Measurements from ENCODE around the gene AMT.
A peak's percentile ranks its signal among the peaks of the same experiment; 100 is the strongest.
"Not testable (repeated sequence)": the region's sequence is repeated elsewhere in the genome, so short reads cannot be mapped to it uniquely, and the experiment has no call there.

The AMT gene

DNA sequence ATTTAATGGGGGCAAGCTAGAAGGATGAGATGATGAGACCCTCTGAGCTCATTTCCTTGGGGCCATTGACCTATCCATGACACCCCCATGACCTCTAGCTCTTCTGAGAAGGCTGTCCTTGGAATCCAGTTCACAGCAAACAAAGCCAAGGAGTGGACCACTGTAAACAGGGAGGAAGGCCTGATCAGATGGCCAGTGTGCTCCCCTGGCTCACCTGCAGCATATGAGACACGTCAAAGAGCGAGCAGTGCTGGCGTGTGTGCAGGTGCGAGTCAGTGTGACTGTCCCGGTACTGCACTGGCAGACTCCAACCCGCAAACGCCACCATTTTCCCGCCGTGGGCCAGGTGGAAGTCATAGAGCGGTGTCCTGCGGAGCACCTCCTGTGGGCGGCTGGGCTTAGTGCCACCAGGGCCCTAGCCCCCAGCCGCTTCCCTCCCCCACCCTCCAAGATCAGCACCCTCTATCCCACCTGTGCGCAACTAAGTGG is 339 bp downstream of the AMT start:
- DNase-seq (ENCODE audit: low read depth in 2 of 2): no peak

DNA sequence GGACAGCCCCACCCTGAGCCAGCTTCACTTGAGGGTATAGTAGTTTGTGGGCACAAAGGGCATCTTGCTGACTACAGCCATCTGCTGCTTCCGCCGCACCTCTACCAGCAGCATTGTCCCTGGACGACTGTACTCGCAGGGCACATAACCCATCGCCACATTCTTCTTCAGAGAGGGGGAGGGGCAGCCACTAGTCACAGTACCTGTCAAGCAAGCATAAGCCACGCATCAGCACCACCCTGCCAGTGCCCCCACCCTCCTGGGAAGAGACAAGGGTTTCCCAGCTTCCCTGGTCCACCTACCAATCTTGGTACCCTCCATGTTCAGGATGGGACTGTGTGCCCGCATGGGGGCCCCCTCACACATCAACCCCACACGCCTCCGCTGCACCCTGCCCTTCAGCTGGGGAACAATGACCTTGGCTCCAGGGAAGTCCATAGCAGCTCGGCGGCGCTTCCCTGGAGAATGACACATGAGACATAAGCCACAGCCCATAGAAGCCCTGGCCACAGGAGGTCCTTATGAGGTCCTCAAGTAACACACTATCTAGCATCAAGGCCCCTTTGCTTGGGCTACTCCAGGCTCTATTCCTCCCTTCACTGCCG is 4.7 kb downstream of the AMT start:
- DNase-seq (ENCODE audit: low read depth in 2 of 2): no peak

DNA sequence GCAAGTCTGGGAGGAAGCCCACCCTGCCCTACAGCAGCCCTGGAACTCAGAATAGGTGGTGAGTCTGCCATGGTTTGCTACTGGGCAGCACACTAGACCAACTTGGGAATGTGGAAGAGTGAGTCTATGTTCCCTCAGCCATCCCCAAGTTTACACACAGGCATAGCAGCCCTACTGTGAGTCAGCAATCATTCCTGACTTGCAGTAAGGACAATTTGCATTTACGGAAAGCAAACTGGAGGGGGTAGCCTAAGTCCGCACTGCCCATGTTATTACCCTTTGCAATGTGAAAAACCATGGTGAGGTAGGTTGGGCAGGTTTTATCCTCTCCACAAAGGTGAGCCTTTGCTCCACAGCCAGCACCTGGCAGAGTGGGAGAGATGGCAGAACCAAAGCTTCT is 5.4 kb downstream of the AMT start:
- no peak for DNase-seq (ENCODE audit: low read depth in 2 of 2)

DNA sequence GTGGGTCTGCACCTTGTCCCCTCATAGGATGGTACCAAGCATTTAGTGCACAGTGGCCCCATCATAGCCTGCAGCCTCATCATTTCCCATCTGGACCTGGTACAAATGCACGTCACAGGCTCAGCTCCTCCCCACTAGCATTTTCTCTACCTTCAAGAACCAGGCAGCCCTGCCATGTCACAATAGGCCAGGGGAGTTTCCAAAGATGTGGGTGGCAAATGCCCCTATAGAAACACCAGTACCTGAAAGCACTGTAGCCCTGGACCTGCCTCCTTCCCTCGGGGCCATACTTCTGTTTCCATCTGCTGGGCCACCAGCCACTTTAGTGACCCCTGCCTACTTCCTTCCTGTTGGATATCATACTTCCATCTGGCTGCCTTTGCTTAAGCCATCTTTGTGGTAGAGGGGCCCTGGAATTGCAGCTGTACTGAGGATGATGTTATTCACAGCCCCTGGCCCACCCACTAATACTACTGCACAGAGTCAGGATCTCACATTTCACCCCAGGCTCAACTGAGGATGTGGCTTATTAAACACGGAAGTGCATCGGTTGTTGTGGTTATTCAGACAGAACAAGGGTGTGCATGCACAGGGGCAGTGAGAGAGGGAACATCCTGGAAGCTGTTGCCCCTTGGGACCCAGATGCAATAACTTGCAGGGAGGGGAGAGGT is 6.2 kb downstream of the AMT start:
- peak; percentile 7 to 39 for DNase-seq (ENCODE audit: low read depth in 2 of 2)

DNA sequence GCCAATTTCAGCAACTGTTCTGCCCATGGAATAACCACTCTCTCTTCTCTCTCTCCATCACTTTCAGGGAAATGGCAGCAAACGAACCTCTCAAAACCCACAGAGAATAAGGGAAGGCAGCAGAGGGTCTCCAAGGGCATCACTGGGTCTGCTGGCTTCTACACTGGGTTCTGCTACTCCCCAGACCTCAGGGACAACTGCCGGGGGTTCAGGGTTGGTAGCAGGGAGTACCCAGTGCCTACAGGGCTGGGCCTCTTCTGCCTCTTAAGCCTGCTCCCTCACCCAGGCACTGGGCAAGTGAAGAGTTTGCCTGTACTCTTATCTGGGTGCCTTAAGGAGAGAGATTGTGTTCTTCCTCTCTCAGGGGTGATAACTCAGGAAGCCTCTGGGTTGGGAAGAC is 7.5 kb downstream of the AMT start:
- no peak for DNase-seq (ENCODE audit: low read depth in 2 of 2)

DNA sequence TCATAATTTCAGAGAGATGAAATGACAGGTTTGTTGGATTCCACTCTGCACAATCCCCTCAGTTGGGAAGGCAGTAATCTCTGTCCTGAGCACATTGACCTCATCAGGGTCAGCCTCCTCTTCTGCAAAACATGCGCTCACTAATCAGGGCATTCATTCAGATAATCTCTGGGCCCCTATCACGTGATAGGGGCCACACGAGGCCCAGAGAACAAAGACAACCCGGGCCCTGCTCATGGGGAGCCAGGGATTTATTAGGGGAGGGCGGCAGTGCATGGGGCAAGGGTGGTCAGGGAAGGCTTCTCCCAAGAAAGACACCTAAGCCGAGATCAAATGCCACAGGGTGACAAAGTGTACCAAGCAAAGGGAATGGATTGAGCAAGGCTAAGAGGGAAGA is 8.9 kb downstream of the AMT start:
- DNase-seq (ENCODE audit: low read depth in 2 of 2): no peak

DNA sequence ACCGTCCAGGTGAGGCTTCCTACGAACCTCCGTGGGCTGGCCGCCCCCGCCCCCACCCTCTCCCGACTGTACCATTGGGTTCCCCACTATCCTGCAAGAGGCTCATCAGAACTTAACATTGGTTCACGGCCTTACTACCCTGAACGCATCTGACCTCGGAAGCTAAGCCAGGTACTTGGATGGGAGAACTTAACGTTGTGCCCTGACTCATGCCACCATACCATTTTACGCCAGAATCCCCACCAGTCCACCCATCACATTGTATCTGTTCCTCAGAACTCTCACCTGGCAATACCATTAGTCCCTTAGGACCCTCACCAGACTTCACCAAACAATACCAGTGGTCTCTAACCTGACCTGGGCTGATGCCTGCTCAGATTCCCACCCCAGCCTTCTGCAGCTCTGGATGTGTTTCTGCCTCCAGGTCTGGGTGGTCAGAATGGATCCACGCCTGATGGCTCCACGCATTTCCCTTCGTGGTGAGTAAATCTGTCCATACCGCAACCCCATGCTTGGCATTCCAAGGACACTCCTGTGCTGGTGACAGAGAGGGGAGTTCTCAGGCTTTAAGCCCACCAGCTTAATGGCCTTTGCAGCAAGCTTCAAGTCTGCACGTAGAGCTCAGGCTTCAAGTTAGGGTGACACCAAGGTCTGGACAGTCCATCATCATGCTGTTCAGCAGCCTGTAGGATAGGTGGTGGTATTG is 9.5 kb downstream of the AMT start:
- no peak for DNase-seq (ENCODE audit: low read depth in 2 of 2)

DNA sequence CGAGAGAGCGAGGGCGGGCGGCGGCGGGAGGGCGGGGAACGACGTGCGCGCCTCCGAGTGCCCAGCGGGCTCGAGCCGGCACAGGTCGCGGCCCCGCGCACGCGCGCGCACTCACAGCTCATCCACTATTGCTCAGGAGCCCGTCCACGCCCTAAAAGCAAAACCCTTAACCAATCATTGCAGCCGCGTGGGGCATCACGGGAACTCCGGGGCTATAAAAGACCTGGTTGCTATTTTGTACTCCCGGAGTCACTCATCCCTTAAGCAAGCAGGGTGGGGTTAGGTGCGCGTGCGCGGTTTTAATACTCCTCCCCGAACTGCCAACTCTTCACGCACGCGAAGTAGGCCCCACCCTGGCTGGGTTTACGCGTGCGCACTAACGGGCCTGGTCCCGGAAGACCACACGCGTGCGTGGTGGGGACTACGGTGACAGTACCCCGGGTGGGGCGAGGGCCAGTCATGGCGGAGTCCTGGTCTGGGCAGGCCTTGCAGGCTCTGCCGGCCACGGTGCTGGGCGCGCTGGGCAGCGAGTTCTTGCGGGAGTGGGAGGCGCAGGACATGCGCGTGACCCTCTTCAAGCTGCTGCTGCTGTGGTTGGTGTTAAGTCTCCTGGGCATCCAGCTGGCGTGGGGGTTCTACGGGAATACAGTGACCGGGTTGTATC is 10.2 kb downstream of the AMT start, which contains the start of the genes RHOA and TCTA:
Gene RHOA, minus strand, starts transcription at position 9 of the 664 bp plus-strand sequence. CDS start 36,387 bp downstream, outside the sequence.
Gene TCTA, plus strand, starts transcription at position 456 of the 664 bp plus-strand sequence. Its CDS starts 4 bp downstream, at position 460.
- DNase-seq (ENCODE audit: low read depth in 2 of 2): peak; percentile 96 to 99

DNA sequence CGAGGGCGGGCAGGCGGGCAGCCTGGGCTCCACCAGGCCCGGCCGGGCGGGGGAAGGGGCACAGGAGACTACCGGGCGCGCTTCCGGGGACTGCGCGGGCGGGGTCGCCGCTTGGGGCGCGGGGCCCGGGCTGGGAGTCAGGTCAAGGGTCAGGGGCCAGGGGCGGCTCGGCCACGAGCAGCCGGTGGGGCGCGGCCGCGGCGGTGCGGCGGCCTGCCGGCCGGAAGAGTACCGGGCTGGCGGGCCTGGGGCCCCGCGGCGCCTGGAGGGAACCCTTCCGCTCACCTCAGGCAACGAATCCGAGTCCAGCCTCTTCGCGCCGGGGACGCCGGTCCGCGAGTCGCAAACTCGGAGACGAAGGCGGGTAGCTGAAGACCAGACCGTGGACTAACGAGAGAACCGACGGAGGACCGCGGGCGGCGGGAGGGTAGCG is 10.7 kb downstream of the AMT start:
- DNase-seq (ENCODE audit: low read depth in 2 of 2): peak in 1 of 2 donors; percentile 29

DNA sequence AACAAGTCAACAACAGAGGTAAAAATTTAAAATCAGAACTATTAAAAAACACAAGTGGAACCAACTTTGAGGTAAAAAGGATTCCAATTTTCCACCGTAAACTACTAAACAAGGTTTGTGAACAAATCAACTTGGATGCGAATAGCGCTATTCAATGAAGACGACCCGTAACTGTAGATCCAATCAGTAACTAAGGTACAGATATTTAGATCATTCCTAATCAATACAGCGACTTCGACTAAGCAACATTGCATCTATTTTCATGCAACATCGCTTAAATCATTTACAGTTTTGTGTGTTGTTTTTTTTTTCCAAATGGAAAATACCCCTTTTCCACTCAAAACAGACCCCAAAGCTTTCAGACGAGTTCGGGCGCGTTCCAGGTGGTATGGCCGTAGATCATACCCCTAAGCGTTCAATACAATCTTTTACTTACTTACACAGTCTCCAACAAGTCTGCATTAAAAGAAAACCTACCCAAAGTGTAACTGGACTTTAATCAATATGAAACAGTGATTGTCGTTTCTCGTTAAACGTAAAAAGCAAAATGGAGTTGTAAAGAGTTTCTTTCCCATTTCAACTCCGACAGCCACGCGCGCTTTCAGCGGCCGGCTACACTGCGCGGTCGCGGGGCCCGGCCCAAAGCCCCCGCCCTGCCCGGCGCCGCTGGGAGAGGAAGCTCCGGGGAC is 11.3 kb downstream of the AMT start:
- no peak for DNase-seq (ENCODE audit: low read depth in 2 of 2)

DNA sequence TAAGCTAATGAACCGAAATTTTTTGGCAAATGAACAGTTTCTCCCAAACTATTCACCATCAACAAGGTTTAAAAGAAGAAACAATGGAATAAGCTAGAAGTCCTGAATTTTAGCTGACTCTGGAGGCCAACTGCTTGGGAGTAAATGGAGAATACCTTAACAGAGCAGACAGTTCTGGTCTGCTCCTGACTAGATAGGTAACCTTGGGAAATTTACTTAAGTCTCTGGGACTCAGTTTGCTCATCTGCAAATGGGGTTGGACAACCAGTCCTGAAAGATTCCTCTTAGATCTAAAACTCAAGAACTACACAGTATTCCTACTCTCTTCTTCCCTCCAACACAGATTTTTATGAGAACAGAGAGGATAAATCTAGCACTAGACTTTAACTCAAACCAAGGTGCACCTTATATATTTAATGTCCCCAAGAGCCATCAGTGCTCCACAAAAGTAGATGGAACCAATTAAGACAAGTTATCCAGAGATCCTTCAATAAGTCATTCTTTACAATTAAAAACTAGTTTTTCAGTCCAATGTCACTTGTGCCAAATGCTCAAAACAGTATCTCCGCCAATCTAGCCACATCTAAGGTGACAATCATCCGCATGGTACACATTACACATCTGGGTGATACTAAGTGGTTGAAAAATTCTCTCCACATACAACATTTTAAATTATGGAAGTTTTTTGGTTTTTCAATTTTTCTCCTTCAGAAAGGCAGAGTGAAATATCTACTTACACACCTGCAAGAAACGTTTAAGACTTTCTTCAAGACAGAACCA is 12.0 kb downstream of the AMT start:
- DNase-seq (ENCODE audit: low read depth in 2 of 2): no peak

DNA sequence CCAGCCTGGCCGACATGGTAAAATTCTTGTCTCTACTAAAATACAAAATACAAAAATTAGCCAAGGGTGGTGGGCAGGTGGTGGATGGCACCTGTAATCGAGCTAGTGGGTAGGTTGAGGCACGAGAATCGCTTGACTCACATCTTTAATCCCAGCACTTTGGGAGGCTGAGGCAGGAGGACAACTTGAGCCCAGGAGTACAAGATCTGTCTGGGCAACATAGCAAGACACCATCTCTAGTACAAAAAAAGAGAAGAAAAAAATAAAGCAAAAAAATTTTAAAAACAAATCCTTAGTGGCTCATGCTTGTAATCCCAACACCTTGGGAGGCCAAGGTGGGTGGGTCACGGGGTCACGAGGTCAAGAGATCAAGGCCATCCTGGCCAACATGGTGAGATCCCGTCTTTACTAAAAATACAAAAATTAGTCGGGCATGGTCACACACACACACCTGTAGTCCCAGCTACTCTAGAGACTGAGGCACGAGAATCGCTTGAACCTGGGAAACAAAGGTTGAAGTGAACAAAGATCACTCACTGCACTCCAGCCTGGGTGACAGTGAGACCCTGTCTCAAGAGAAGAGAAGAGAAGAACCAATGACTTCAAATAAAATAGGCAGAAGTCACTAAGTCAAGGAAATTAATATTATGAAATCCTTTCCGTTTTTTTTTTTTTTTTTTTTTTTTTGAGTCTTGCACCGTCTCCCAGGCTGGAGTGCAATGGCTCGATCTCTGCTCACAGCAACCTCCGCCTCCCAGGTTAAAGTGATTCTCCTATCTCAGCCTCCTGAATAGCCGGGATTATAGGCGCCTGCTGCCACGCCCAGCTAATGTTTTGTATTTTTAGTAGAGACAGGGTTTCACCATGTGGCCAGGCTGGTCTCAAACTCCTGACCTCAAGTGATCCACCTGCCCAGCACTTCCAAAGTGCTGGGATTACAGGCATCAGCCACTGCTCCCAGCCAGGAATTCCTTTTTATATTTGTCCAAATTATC is 15.4 kb downstream of the AMT start:
- DNase-seq (ENCODE audit: low read depth in 2 of 2): no peak

DNA sequence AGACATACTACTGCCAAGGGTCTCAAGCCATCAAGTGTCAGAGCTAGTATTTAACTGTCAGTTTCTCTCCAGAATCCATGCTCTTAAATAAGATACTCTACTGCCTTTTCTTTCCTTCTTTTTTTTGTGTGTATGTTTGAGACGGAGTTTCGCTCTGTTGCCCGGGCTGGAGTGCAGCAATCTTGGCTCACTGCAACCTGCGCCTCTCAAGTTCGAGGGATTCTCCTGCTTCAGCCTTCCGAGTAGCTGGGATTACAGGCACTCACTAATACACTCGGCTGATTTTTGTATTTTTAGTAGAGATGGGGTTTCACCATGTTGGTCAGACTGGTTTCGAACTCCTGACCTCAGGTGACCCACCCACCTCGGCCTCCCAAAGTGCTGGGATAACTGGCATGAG is 16.7 kb downstream of the AMT start:
- not testable (repeated sequence) for DNase-seq (ENCODE audit: low read depth in 2 of 2)

DNA sequence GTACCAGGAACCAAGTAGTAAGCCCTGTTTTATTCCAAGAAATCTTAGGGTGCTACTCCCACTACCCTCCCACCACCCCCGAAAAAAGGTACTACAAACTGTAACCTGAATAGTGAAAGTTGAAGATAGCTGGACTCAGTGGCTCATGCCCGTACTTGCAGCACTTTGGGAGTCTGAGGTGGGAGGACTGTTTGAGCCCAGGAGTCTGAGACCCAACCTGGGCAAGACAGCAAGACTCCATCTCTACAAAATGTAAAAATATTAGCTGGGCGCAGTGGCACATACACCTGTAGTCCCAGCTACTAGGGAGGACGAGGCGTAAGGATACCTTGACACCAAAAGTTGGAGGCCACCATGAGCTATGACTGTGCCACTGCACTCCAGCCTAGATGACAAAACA is 18.4 kb downstream of the AMT start:
- DNase-seq (ENCODE audit: low read depth in 2 of 2): no peak

DNA sequence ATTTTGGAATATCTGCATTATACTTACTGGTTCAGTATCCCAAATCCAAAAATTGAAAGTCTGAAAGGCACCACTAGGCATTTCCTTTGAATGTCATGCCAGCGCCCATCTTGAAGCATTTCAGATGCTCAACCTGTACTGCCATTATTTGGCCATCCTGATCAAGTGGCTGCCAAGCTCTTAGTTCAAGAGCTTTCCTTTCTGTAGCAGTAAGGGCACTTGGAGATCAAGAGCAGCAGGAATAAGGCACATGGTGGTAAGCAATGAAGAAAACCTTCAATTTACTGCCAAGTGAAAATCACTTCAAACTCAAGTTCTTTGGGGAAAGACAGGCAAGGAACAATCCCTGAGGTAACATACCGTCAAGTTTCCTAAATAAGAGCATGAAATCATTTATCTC is 20.5 kb downstream of the AMT start:
- no peak for DNase-seq (ENCODE audit: low read depth in 2 of 2)

DNA sequence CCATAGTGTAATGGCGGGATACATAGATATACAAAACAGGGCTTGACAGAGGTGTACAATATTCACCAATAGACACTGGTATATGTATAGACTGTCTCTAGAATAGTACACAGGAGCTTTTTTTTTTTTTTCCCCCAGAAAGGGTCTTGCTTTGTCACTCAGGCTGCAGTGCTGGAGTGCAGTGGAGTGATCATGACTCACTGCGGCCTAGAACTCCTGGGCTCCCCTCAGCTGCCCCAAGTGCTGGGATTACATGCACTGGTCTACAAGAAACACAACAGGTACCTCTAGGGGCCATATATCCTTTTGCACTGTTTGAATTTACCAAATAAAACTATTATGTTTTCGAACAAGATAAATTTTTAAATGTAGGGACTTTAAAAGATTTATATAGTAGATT is 22.8 kb downstream of the AMT start:
- DNase-seq (ENCODE audit: low read depth in 2 of 2): no peak

DNA sequence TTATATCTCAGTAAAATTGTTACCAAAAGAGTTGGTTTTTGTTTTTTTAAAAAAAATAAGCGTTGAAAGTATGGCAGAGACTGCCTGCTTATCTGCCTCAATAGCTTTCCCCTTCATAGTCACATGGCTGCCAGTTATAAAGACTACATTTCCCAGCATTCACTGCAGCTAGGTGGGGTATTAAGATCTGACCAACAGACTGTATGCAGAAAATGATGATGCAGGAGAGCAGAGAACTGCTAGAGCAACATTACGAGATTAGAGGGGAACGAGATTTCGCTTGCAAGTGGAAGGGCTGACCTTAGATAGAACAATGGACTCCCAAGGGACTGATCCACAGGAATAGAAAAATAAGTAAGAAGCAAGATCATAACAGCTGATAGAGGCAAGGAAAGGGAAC is 24.8 kb downstream of the AMT start:
- DNase-seq (ENCODE audit: low read depth in 2 of 2): no peak

DNA sequence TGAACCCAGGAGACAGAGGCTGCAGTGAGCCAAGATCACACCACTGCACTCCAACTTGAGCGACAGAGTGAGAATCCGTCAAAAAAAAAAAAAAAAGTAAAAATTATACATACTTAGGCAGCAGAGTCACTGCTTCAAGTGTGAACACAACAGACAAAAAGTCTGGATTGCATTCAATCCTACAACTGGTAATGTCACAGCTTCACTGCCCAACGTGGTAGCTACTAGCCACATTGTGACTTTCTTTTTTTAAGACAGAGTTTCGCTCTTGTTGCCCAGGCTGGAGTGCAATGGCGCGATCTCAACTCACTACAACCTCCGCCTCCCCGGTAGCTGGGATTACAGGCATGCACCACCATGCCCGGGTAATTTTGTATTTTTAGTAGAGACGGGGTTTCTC is 31.0 kb downstream of the AMT start:
- DNase-seq (ENCODE audit: low read depth in 2 of 2): not testable (repeated sequence)

DNA sequence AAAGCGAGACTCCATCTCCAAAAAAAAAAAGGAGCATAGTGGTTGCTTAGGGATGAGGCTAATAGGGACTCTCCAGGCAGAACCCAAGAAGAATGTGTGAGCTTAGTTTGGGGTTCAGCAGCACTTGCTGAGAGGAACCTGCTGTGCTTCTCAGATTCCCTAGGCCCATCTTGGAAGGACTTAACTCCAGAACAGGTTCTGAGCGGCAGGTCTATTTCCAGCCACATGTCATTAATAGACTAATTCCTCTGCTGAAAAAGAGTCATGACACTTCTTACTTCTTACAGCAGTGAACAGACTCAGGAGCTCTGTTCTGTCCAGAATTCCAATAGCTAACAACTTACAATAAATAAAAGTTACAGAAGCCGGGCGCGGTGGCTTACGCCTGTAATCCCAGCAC is 33.0 kb downstream of the AMT start:
- DNase-seq (ENCODE audit: low read depth in 2 of 2): no peak
